Skin of body (tissue), 2 donors: Measurements from ENCODE around the gene SLIT2. TPM values are rescaled to one million over a fixed set of nuclear protein-coding genes. Genes with fewer than 3 reads are reported as not detected.

ENCODE experiments used
- DNase-seq: peaks from one replicate; lab custom pipeline; 2025; lab: John Stamatoyannopoulos, UW
- total RNA-seq: library from RNA; depleted of rRNA; stranded (reverse); fragments of >200 nt; gene quantifications from one replicate; pipeline ENCODE4 v1.2.3, GENCODE V29; 2014

Gene SLIT2
- total RNA-seq, result 40.4 TPM

DNA sequence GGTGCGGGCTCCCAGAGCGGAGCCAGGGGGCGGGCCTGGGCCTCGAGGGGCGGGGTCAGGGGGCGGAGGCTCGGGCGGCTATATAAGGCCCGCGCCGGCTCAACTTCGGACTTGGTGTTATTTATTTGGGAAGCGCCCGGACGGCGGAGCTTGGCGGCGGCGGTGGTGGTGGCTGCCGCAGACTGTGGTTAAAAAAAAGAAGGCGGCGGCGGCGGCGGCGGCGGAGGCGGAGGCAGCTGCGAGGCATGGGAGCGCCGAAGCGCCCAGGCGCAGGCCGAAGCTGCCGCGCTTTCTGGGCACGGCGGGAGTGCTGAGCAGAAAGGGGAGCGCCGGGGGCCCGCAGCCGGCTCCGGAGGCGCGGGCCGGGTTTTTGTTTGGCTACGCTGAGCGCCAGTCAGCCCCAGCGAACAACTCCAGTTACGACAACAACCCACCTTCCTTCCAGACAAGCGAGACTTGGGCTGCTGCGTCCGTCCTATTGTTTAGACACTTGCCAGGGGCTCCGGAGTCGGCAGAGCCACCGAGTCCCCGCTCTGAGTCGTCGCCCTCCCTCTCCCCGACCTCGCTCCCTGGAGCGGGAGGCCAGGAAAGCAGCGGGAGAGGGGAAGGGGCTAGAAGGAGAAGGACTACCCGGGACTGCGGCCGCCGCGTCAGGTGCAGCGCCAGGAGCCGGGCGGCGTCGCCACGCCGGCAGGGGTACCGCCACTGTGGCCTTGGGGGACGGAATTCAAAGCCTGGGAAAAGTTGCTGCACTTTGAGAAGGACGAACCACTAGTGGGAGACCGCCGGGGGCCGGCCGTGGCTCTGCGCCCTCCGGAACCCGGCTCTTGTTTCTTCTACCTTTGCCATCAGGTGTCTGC lies at the start of gene SLIT2:
TSS of gene SLIT2 (plus strand) at position 110 of the 860 bp plus-strand sequence. CDS start 1,911 bp downstream, outside the sequence.
- DNase-seq, result peak; percentile 50

DNA sequence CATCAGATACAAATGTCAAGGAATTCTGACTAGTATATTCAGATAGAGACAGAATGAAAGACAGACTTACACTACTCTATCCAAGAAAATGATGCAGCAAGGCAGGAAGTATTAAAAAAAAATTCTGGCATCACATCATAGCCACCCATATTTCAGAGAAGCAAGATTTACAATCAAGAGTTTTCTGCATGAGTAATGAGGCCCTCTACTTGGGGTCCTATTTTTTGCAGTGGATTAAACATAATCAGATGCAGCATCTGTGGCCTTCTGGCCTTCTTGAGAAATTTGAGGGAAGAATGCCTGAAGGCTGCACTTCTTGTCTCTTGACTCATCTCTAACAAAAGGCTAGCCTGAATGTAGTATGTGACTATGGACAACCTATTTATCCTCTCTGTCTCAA lies 48.2 kb upstream of the SLIT2 start:
- DNase-seq, result peak; percentile 95

DNA sequence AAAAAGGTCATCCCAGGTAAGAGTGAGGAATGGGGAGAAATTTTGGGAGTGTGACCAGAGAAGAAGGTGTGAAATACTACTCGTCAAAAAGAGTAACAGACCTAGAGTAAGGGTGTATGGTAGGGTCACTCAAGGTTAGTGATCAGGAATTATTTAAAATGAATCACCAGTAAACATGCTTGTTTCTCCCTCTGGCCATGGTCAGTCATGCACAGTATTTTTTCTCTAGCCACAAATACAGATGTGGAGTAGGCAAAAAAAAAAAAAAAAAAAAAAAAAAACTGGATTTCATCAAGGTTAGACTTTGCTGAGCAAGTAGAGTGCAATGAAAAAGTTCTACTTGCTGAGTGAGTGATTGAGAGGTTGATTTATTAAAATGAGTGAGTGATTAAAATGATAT lies 34.2 kb upstream of the SLIT2 start:
- no peak for DNase-seq

DNA sequence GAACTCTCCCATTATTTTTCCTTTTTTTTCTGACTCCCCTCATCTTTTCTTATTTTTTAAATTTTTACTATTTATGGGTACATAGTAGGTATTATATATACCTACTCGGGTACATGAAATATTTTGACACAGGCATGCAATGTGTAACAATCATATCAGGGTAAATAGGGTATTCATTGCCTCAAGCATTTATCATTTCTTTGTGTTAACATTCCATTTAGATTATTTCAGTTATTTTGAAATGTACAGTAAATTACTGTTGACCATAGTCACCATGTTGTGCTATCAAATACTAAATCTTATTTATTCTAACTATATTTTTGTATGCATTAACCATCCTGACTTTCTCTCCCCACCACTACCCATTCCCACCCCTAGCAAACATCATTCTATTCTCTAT lies 33.8 kb upstream of the SLIT2 start:
- DNase-seq, result no peak

- no peak for DNase-seq
Observed at GRCh38 chr4:20219521-20219920, 32.2 kb upstream of the SLIT2 start.

DNA sequence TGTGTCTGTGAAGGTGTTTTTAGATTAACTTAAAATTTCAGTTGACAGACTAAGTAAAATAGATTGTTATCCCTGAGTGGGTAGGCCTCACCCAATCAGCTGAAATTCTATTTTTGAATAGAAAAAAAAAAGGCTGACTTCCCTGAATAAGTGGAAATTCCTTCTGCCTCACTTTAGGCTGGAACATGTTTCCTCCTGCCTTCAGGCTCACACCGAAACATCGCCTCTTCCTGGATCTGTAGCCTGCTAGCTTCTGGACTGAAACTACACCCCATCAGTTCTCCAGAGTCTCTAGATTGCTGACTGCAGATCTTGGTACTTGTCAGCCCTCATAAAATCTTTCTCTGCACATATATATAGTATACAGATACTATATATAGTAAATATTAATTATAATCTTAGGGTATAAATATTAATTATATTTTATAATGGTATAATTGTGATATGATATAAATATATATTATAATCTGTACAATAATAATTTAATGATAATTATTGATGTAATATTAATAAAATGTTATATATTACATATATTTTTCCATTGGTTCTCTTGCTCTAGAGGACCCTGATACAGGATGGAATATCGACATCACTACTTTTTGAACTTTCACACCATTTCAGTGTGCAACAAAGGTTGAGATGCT lies 13.7 kb upstream of the SLIT2 start:
- DNase-seq, result no peak

DNA sequence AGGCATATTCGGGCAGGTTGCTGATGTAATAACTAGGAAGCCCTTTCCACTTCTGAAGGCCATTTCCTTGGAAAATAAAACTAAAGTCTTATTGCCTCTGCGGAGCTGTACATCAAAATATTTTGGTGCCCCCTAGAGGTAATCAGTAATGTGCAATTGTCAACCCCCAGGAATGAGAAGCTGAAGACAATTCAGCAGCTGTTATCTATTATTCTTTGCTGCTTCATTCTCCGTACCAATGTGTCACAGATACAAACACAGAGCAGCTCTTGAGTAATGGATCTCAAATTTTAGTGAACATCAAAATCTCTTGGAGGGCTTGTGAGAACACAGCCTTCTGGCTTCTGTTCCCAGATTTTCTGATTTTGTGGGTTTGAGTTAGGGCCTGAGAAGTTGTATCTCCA lies 3.5 kb upstream of the SLIT2 start:
- peak; percentile 87 for DNase-seq

DNA sequence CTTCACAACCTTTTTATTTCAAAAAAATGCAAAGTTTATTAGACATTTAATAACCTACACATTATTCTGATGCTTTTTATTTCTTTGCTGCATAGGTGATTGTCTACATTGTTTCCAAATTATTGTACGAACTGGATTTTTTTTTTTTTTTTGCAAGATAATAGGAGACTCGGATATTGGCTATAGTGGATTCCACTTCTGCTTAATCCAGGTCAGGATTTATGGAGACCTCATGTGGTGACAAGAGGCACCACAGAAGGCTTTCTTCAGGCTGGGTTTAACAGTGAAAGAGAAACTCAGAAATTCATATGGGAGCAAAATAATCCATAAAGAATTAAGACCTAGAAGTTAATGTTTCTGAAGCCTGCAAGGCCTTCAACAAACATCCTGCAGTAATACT lies 2.4 kb upstream of the SLIT2 start:
- DNase-seq, result no peak

DNA sequence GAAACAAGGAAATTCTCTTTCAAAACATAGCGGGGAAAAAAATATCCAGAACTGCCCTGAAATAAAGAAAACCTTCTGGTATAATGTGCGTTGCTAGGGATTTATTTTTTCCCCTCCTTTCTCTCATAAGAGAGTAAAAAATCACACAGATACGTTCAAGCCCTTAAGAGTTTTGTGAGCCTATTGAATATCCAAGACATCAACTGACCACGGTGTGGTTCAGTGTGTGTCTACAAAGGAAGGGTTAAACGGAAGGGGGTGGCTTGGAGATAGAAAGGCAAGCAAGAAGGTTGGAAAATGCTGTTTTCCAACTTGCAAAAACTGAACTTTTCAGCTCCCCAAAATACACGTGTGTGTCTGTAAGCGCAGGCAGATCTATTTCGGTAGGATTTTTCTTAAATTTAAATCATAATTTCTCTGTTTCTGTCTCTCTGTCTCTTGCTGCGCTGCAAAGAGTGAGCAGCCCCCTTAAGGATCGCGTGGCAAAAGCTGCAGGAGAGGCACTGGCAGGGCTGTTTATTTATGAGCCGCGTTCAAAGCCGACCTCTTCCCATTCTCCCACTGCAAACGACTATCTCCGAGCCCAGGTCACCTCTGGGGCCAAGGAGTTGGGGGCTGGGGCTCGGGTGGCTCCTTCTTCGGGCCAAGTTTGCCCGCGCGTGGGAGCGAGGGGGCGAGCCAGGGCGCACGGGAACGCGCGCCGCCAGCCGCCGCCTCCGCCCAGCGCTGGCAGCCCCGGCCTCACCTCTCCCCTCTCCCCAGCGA lies 492 bp upstream of the SLIT2 start:
- DNase-seq, result peak; percentile 31

DNA sequence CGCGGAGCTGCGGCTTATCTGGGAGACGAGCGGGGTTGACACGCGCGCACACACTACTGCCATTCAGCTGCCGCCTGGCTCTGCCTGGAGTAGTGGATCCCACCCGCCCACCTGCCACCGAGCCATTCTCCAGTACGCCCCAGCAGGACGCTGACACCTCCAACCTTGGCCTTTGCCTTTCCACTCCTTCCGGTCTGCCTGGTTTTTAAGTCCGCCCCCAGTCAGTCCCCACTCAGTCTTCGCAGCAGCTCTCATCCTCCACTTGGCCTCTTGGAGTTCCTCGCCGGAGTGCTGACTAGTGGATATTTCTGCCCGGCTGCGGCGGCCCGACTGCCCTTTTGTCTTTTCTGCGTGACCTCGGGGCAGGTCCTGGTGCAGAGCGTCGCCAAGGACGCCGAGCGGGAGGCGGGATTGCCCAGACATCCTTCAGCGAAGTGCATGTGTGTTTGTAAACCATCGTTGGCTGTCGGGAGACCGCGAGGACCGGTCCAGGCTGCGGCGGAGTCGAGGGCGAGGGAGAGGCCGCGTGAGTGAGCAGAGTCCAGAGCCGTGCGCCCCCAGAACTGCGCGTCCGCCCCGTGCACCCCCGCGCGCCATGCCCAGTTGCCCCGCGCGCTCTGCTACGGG lies 1.1 kb downstream of the SLIT2 start:
- DNase-seq, result no peak

- no peak for DNase-seq
Observed at GRCh38 chr4:20253283-20253734, 1.6 kb downstream of the SLIT2 start.

- no peak for DNase-seq
Observed at GRCh38 chr4:20253735-20254409, 2.2 kb downstream of the SLIT2 start.

- peak; percentile 97 for DNase-seq
Observed at GRCh38 chr4:20254511-20255250, 3.0 kb downstream of the SLIT2 start.

- no peak for DNase-seq
Observed at GRCh38 chr4:20255251-20255586, 3.5 kb downstream of the SLIT2 start.

- peak; percentile 14 for DNase-seq
Observed at GRCh38 chr4:20255823-20256222, 4.1 kb downstream of the SLIT2 start.

DNA sequence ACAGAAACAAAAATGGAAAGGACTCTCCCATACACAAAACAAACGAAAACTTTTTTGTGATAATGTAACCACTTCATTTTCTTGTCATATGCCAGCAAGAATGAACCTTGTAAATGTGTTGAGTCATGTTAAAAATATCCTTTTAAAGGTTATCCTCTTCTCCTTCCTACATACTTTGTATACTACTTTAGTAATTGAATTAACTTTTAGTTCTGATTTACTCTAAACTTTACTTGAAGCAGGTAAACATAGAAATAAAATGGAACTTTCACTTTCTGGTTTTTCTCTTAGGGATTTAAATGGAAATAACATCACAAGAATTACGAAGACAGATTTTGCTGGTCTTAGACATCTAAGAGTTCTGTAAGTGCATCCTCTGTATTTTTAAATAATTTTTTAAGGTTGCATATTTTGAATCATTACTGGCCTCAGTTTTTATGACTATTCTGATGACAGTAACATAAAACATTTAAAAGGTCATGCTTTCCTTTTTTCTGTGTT lies 4.7 kb downstream of the SLIT2 start:
- DNase-seq, result no peak

DNA sequence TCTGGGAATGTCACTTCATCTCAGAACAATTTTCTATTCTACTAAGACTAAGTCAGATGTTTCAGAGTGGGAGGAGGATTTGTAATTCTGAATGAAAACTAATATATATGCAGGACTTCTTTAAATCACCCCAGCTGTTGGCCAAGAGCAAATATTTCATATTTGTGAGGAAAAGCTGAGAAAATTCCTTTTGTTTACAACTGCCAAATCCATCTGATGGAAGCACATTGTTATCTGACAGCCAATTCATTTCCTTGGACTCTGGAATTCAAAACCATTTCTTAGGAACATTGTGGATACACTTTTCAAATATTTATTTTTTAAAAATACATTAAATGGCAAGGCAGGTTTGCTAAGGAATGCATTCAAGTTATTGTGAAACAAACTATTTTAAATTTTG lies 8.0 kb downstream of the SLIT2 start:
- peak; percentile 64 for DNase-seq

- DNase-seq, result no peak
Observed at GRCh38 chr4:20260821-20261220, 9.1 kb downstream of the SLIT2 start.

GRCh38 chr4:20262221-20262620 lies 10.5 kb downstream of the SLIT2 start:
- no peak for DNase-seq

DNA sequence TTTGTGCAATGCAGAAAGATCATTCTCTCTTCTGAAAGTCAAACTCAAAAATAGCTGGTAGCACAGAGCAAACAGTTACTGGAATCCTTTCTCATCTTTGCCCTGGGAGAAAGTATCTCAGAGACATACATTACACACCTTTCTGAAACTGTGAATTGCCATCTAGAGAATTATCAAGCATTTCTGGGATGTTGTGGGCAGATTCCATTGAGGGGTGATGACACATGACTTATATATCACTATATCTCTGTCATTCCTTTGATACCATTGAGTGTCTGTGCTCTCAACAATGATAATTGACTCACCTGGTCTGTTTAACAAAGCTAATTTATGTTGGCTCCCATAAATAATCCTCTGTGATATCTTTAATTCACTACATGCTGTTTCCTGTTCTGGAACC lies 13.0 kb downstream of the SLIT2 start:
- no peak for DNase-seq
